Breast epithelium (tissue), 4 donors: Measurements from ENCODE around the gene EFNA3. TPM values are rescaled to one million over a fixed set of nuclear protein-coding genes. Genes with fewer than 3 reads are reported as not detected.
A peak's percentile ranks its signal among the peaks of the same experiment; 100 is the strongest.

ENCODE experiments used
- DNase-seq, 2 donors: peaks; one replicate each; pipeline ENCODE4 v3.0.0-alpha.2; 2019; ENCODE audit warnings: low spot score in 2 of 2
- H3K27ac ChIP-seq, 2 donors: fragments of 200-600 bp; sonication (generic) in 1 of 2; one replicate each; pipeline ENCODE4 v1.5.1; 2016 to 2019; ENCODE audit warnings: mild to moderate bottlenecking in 1 of 2
- H3K27me3 ChIP-seq, 2 donors: fragments of 200-600 bp; sonication (generic) in 1 of 2; one replicate each; pipeline versions ENCODE4 v1.5.1 to v1.6.0; 2017 to 2019; ENCODE audit warnings: control low read depth in 1 of 2, mild to moderate bottlenecking in 1 of 2
- H3K36me3 ChIP-seq: fragments of 200-600 bp; one replicate; pipeline ENCODE4 v1.5.1; 2019
- H3K4me1 ChIP-seq, 2 donors: fragments of 200-600 bp; sonication (generic); one replicate each; pipeline ENCODE4 v1.5.1; 2016 to 2019; ENCODE audit warnings: control low read depth in 1 of 2
- H3K4me3 ChIP-seq, 3 donors: fragments of 200-600 bp; sonication (generic); 1 replicate in 2 of 3; 2 replicates in 1 of 3; pipeline ENCODE4 v1.5.1; 2016 to 2019; ENCODE audit warnings: mild to moderate bottlenecking in 3 of 3, moderate library complexity in 2 of 3
- H3K9me3 ChIP-seq, 2 donors: fragments of 200-600 bp; sonication (generic) in 1 of 2; one replicate each; pipeline ENCODE4 v1.5.1; 2016 to 2019; ENCODE audit warnings: control low read depth in 1 of 2
- POLR2A ChIP-seq: fragments of 450-650 bp; IDR thresholded peaks from one replicate; pipeline ENCODE4 v1.6.1; 2016; ENCODE audit warnings: antibody characterized with exemption, mild to moderate bottlenecking, moderate library complexity
- POLR2AphosphoS5 ChIP-seq, 3 donors: sonication (generic); formaldehyde crosslinking; IDR thresholded peaks; one replicate each; pipeline ENCODE4 v1.6.1; 2017; ENCODE audit warnings: antibody characterized with exemption in 3 of 3
- intact Hi-C: fragments of 100-400 bp; cut with DNase I; formaldehyde crosslinking; loops from one replicate; pipeline ENCODE4 v1.15.1; 2023; ENCODE audit warnings: low total_unique reads
- total RNA-seq, 3 donors: library from RNA; depleted of rRNA; stranded (reverse); fragments of >200 nt; gene quantifications; one replicate each; pipeline ENCODE4 v1.1.0, GENCODE V29; 2016
- TF ChIP-seq, protein P1 (sequence below), 3 donors: fragments of 450-650 bp; IDR thresholded peaks; one replicate each; pipeline ENCODE4 v1.5.1; 2016 to 2017; ENCODE audit warnings: antibody characterized with exemption in 3 of 3, mild to moderate bottlenecking in 3 of 3, moderate library complexity in 3 of 3

Gene EFNA3
- total RNA-seq, 3 donors from 2014 or later = 1.6 to 7.2 (median 6.6) TPM

DNA sequence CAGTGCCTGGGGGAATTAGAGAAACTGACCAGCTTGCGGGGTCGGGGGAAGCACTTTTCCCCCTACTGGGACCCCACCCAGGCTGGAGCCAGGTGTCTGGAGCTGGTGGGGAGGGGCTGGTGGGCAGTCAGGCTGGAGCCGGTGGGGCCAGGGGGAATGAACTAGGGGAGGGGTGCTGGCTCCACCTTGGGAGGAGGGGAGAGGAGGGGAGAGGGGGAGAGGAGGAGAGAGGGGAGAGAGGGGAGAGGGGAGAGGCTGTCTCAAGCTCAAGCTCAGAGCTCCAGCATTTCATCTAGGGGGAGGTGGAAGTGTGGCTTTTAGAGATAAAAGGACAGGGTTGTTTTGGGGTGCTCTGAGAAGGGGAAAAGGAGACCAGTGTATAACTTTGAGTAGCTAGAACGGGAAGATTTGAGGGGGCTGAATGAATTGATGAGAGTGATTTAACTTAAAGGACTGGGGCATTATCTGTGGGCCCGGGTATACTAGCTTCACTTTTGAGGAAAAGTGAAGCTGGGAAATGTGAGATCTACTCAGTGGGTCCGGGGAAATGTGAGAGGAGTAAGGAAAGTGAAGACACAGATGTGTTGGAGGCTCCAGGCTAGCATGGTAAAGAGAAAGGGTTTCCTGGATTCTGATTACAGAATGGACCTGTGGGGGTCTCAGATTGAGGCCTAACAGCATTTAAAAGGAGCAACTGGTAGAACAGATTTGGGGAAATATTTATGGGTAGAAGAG is 51.8 kb downstream of the EFNA3 start:
- Histone ChIP-seq H3K4me3 (peak overlapping the region; percentile 60 to 96 (median 60)), H3K36me3 (no peaks in the 10 kb centered on the region), H3K9me3 (no peaks in the 10 kb centered on the region), H3K27ac (peak overlapping the region; percentile 95 to 97), H3K27me3 (no peaks in the 10 kb centered on the region), H3K4me1 (peaks cover 3 to 39% of the 10 kb centered on the region in 2 donors)
- TF ChIP-seq POLR2A (no peak), POLR2AphosphoS5 (IDR thresholded peaks at IDR 0.05) (no peak)
- TF ChIP-seq, protein P1, sequence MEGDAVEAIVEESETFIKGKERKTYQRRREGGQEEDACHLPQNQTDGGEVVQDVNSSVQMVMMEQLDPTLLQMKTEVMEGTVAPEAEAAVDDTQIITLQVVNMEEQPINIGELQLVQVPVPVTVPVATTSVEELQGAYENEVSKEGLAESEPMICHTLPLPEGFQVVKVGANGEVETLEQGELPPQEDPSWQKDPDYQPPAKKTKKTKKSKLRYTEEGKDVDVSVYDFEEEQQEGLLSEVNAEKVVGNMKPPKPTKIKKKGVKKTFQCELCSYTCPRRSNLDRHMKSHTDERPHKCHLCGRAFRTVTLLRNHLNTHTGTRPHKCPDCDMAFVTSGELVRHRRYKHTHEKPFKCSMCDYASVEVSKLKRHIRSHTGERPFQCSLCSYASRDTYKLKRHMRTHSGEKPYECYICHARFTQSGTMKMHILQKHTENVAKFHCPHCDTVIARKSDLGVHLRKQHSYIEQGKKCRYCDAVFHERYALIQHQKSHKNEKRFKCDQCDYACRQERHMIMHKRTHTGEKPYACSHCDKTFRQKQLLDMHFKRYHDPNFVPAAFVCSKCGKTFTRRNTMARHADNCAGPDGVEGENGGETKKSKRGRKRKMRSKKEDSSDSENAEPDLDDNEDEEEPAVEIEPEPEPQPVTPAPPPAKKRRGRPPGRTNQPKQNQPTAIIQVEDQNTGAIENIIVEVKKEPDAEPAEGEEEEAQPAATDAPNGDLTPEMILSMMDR (IDR thresholded peaks at IDR 0.05) = no peak
- intact Hi-C loops = no loop called here
- no peak for DNase-seq

- no peaks in the 10 kb centered on the region for H3K36me3 ChIP-seq
- H3K4me1 ChIP-seq = peaks cover 0 to 32% of the 10 kb centered on the region in 2 donors
- TF ChIP-seq POLR2AphosphoS5 (IDR thresholded peaks at IDR 0.05) = no peak
- TF ChIP-seq, protein P1 (IDR thresholded peaks at IDR 0.05) = no peak
- no peak for TF ChIP-seq POLR2A
- intact Hi-C loops = no loop called here
- peak overlapping the region; percentile 97 for H3K27ac ChIP-seq
- H3K9me3 ChIP-seq = no peaks in the 10 kb centered on the region
- peak overlapping the region in 1 of 3 donors; percentile 96 for H3K4me3 ChIP-seq
- no peak for DNase-seq
- H3K27me3 ChIP-seq = no peaks in the 10 kb centered on the region
Observed at GRCh38 chr1:155131285-155131684, 52.6 kb downstream of the EFNA3 start.

GRCh38 chr1:155131856-155132255 is 53.2 kb downstream of the EFNA3 start:
- peak overlapping the region in 1 of 3 donors; percentile 96 for H3K4me3 ChIP-seq
- intact Hi-C loops = no loop called here
- TF ChIP-seq POLR2A (no peak), POLR2AphosphoS5 (IDR thresholded peaks at IDR 0.05) (no peak)
- TF ChIP-seq, protein P1 (IDR thresholded peaks at IDR 0.05) = no peak

DNA sequence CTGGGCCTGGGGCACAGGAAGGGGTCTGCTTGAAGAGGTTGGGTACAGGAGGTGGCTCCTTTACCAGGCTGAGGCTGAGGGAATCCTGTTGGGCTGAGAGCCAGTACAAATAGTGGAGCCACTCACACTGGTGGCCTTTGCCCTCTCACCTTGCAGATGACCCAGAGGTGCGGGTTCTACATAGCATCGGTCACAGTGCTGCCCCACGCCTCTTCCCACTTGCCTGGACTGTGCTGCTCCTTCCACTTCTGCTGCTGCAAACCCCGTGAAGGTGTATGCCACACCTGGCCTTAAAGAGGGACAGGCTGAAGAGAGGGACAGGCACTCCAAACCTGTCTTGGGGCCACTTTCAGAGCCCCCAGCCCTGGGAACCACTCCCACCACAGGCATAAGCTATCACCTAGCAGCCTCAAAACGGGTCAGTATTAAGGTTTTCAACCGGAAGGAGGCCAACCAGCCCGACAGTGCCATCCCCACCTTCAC is 55.2 kb downstream of the EFNA3 start:
- Histone ChIP-seq H3K4me3 (peak overlapping the region in 1 of 3 donors; percentile 76), H3K36me3 (no peaks in the 10 kb centered on the region), H3K9me3 (no peaks in the 10 kb centered on the region), H3K27me3 (no peaks in the 10 kb centered on the region), H3K27ac (peak overlapping the region; percentile 97), H3K4me1 (peaks cover 0 to 32% of the 10 kb centered on the region in 2 donors)
- DNase-seq = no peak
- intact Hi-C loops = no loop called here
- TF ChIP-seq, protein P1 (IDR thresholded peaks at IDR 0.05) = no peak
- TF ChIP-seq POLR2AphosphoS5 (IDR thresholded peaks at IDR 0.05) = no peak
- TF ChIP-seq POLR2A = no peak

More at GRCh38 chr1:155131856-155132255, 53.2 kb downstream of the EFNA3 start:
- DNase-seq = no peak
- Histone ChIP-seq H3K27ac (peak overlapping the region; percentile 97), H3K36me3 (no peaks in the 10 kb centered on the region), H3K9me3 (no peaks in the 10 kb centered on the region), H3K4me1 (peaks cover 0 to 32% of the 10 kb centered on the region in 2 donors), H3K27me3 (no peaks in the 10 kb centered on the region)

DNA sequence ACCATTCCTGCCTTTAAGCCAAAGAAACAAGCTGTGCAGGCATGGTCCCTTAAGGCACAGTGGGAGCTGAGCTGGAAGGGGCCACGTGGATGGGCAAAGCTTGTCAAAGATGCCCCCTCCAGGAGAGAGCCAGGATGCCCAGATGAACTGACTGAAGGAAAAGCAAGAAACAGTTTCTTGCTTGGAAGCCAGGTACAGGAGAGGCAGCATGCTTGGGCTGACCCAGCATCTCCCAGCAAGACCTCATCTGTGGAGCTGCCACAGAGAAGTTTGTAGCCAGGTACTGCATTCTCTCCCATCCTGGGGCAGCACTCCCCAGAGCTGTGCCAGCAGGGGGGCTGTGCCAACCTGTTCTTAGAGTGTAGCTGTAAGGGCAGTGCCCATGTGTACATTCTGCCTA is 55.7 kb downstream of the EFNA3 start:
- intact Hi-C loops = no loop called here
- Histone ChIP-seq H3K4me1 (peaks cover 0 to 32% of the 10 kb centered on the region in 2 donors), H3K27ac (peak overlapping the region; percentile 97), H3K27me3 (no peaks in the 10 kb centered on the region), H3K36me3 (no peaks in the 10 kb centered on the region), H3K9me3 (no peaks in the 10 kb centered on the region), H3K4me3 (peak overlapping the region in 2 of 3 donors; percentile 72 to 76)
- TF ChIP-seq, protein P1 (IDR thresholded peaks at IDR 0.05) = no peak
- TF ChIP-seq POLR2AphosphoS5 (IDR thresholded peaks at IDR 0.05) (no peak), POLR2A (no peak)
- no peak for DNase-seq
